NCI-H146 treated with DMSO at 0.1 percent for 48 hours (cell line): ENCODE results near the gene FAR2.
"Not testable (repeated sequence)": the region's sequence is repeated elsewhere in the genome, so short reads cannot be mapped to it uniquely, and the experiment has no call there.

Experiments used
- DNase-seq: peaks from one replicate; lab custom pipeline; 2025; ENCODE audit not compliant: unreplicated experiment; lab: John Stamatoyannopoulos, UW

FAR2 gene

GRCh38 chr12:29152981-29153630 lies 4.0 kb downstream of the FAR2 start:
- no peak for DNase-seq

GRCh38 chr12:29155079-29155478 lies 6.0 kb downstream of the FAR2 start:
- no peak for DNase-seq

GRCh38 chr12:29157486-29157946 lies 8.4 kb downstream of the FAR2 start:
- no peak for DNase-seq

GRCh38 chr12:29158115-29158763 lies 9.2 kb downstream of the FAR2 start:
- DNase-seq = no peak

GRCh38 chr12:29159661-29160060 lies 10.6 kb downstream of the FAR2 start:
- DNase-seq = no peak

GRCh38 chr12:29160230-29160629 lies 11.2 kb downstream of the FAR2 start:
- no peak for DNase-seq

- DNase-seq = no peak
These were observed 14.1 kb downstream of the FAR2 start for GRCh38 chr12:29163146-29163545.

GRCh38 chr12:29164477-29165393 lies 15.7 kb downstream of the FAR2 start:
- no peak for DNase-seq

GRCh38 chr12:29167445-29167844 lies 18.4 kb downstream of the FAR2 start:
- no peak for DNase-seq

- DNase-seq = no peak
These were observed 18.9 kb downstream of the FAR2 start for GRCh38 chr12:29167988-29168387.

- DNase-seq = not testable (repeated sequence)
These were observed 20.9 kb downstream of the FAR2 start for GRCh38 chr12:29169978-29170377.

GRCh38 chr12:29170478-29171084 lies 21.5 kb downstream of the FAR2 start:
- not testable (repeated sequence) for DNase-seq

- DNase-seq = no peak
These were observed 22.6 kb downstream of the FAR2 start for GRCh38 chr12:29171421-29172258.

- no peak for DNase-seq
These were observed 27.9 kb downstream of the FAR2 start for GRCh38 chr12:29176941-29177340.

GRCh38 chr12:29182247-29182646 lies 33.2 kb downstream of the FAR2 start:
- not testable (repeated sequence) for DNase-seq

- DNase-seq = no peak
These were observed 38.7 kb downstream of the FAR2 start for GRCh38 chr12:29187756-29188155.

- no peak for DNase-seq
These were observed 42.3 kb downstream of the FAR2 start for GRCh38 chr12:29191267-29191850.

GRCh38 chr12:29198901-29199300 lies 49.8 kb downstream of the FAR2 start:
- no peak for DNase-seq

- peak; percentile 46 for DNase-seq
These were observed 51.5 kb downstream of the FAR2 start for GRCh38 chr12:29200586-29200985.

GRCh38 chr12:29201296-29201695 lies 52.2 kb downstream of the FAR2 start:
- DNase-seq = no peak
